Inflammatory macrophage treated with lipopolysaccharide for 1 hour (primary cell): Measurements from ENCODE around the gene CST5.
"Not testable (repeated sequence)": the region's sequence is repeated elsewhere in the genome, so short reads cannot be mapped to it uniquely, and the experiment has no call there.

Experiments used
- DNase-seq, 2 donors: peaks; one replicate each; pipeline ENCODE4 v3.0.0-alpha.2; 2020 to 2022

The CST5 gene

DNA sequence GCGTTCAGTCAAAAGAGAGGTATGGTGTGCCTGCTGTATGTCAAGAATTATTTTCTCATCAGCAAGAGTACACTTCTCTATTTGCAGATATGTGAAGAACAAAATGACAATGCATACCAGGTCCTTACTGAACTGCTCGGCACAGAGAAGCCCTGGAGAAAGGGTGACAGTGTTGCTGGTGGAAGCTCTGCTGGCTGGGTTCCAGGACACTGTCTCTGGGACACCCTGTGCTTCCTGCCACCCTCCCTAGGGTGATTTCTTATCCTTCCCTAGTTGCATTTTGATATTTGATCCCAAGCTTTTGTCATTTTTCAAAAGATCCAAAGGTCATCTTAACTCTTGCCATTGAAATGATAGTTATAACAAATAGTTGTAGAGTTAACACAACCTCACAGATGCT, 8.3 kb upstream of the CST5 start:
- DNase-seq, result no peak

GRCh38 chr20:23884771-23885162, 5.2 kb upstream of the CST5 start:
- no peak for DNase-seq

DNA sequence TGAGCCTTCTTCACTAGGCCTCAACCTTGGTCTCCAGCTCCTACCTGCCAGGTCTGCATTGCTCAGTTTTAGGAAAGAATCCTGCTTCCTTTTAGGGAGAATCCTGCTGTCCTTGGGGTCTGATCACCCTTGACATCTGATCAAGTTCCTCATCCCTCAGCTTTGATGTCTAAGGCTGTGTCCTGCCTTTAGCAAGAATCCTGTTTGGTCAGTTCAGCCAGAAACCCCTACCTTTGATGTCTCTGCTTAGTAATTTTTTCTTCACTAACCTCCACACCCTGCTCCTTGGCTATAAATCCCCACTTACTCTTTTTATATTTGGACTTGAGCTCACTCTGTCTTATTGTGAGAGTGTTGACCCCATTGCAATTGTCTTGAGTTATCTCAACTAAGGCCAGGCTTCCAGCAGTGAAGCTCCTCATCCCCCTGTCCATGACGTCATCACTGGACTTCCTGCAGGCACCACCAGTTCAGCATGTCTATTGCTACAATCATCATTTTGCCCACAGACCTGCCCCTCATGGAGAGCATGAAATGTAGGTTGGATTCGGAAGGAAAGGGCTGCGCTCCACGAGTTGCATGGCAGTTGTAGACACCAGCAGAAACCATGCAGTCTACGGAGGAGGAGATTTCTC, 4.7 kb upstream of the CST5 start:
- no peak for DNase-seq

DNA sequence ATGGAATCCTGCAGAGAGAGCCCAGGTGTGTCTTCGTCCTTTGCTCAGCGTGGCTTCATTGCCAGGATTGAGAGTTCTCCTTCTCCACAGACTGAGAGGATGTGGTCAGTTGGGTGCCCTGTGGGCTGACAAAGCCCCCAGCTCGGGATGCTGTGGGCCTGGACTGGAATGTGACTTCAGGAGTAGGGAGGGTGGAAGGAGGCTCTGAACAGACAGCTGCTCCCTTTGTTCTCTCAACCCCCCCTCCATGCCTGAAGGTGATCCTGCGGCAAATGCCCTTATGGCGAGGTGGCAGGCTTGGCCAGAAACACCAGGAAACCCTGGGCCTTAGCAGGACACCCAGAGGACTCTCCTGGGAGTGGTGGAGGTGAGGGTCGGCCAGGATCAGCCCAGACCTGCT, 1.8 kb upstream of the CST5 start:
- DNase-seq, result no peak

DNA sequence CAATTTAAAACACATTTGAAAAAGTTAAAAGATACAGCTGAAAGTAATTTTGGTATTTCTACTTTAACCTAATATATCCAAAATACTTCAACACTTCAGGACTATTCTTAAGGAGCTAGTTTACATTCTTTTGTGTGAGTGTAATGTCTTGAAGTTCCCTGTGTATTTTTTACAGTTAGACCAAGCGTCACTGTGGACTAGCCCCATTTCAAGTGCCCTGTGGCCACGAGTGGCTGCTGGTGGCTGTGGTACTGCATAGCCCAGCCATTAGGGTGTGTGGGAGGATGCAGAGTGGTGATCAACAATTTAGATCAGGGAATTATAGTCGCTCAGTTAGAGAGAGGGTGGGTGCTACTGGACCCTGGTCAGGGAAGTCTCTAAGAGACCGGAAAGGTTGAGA, 869 bp upstream of the CST5 start:
- DNase-seq, result no peak

DNA sequence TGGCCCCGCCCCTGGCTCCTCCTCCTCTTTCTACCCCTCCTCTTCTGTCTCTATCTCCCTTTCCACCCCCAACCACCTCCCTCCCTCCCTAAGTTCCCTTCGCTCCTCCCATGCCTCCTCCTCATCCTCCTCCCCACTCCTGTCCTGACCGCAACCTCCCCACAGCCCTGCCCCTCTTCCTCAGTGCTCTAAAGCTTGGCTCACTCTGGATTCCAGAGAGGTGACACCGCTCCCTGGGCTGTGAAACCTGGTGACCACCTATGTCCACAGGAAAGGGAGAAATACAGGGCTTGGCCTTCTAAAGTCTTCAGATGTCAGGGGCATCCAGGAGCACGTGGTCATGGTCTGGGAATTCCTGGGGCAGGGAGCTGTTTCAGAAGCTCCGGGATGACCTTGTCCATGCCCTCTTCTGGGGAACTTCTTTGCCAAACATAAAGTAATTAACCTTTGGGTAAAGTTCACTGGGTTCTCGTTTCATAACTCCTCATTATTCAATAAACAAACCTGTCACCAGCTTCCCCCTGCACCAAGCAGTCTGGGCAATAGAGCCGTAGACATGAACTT, 345 bp upstream of the CST5 start:
- DNase-seq, result no peak

DNA sequence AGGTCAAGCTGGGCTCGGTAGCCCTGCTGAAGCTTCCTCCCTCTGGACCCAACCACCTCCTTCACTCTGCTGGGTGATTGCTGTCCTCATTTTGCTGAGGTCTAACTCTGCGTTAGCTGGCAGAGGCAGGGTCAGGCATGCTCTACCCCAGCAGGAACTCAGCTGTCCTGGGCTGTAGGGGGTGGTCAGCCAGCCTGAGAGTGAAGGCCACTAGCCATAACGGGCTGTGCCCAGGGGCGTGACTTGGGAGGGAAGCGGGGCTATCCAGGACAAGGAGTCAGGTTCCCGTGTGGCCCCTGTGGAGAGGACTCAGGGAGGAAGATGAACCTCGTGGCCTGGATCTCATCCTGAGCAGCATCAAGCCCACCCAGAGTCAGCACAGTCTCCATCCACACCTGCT, 761 bp downstream of the CST5 start:
- DNase-seq, result no peak

DNA sequence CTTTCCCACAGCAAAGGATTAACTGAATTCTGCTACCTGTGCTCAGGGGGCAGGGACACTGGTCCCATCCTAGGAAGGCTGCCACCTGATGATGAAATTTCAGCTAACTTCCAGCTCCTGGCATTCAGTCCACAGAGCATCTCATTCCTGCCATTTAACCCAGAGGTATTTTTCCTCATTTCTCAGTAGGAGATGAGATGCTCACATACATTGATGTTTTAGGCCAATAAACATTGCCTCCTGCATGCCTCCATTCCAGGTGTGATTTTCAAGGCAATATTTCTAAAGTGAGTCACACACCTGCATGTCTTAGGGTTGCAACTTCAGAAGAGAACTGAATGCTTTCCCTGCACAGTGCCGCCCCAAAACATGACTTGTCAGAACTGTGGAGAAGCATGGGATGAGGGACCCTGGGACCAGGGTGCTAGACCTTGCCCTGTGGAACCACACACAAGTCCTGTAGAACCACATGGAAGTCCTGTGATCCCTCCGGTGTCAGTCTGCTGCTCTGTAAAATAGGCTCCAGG, 1.5 kb downstream of the CST5 start:
- DNase-seq, result not testable (repeated sequence)

GRCh38 chr20:23877524-23877923, 2.0 kb downstream of the CST5 start:
- no peak for DNase-seq

DNA sequence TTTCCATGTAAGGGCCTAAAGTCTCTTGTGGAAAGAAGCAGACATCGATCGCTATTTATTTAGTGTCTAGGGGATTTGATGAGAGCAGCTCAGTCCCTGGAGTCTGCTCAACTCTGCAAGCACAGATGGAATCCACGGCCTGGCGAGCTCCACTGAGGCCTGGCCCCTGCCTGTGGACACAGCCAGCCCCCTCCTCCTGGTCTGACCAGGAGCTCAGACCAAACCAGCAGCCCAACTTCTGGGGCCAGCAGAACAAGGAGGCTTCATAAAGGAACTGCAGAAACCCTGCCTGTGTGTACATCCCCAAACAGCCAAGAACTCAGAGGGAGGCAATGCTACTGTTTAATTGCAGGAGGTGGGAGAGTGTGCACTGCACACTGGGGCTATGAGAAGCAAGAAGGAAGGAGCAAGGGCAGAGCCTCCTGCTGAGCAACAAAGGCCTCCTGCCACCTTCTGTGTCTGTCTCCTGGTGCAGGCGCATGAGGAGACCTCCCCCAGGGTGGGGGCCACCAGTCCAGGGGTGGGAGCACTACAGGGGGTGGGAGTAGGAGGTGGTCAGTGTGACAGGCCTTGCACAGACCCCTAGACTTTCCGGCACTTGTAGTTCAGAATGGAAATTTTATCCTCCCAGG, 3.8 kb downstream of the CST5 start:
- DNase-seq, result no peak

- no peak for DNase-seq
These were observed 4.8 kb downstream of the CST5 start for GRCh38 chr20:23874747-23875146.

- no peak for DNase-seq
These were observed 6.1 kb downstream of the CST5 start for GRCh38 chr20:23873370-23874015.

GRCh38 chr20:23872065-23872464, 7.5 kb downstream of the CST5 start:
- DNase-seq, result no peak

GRCh38 chr20:23870461-23870860, 9.1 kb downstream of the CST5 start:
- DNase-seq, result no peak

GRCh38 chr20:23869520-23869919, 10.0 kb downstream of the CST5 start:
- DNase-seq, result no peak

- DNase-seq, result no peak
These were observed 11.2 kb downstream of the CST5 start for GRCh38 chr20:23868321-23868720.

- DNase-seq, result no peak
These were observed 12.3 kb downstream of the CST5 start for GRCh38 chr20:23867152-23867776.

DNA sequence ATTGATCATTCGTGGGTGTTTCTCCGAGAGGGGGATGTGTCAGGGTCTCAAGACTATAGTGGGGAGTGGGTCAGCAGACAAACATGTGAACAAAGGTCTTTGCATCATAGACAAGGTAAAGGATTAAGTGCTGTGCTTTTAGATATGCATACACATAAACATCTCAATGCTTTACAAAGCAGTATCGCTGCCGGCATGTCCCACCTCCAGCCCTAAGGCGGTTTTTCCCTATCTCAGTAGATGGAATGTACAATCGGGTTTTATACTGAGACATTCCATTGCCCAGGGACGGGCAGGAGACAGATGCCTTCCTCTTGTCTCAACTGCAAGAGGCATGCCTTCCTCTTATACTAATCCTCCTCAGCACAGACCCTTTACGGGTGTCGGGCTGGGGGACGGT, 18.8 kb downstream of the CST5 start:
- DNase-seq, result not testable (repeated sequence)

DNA sequence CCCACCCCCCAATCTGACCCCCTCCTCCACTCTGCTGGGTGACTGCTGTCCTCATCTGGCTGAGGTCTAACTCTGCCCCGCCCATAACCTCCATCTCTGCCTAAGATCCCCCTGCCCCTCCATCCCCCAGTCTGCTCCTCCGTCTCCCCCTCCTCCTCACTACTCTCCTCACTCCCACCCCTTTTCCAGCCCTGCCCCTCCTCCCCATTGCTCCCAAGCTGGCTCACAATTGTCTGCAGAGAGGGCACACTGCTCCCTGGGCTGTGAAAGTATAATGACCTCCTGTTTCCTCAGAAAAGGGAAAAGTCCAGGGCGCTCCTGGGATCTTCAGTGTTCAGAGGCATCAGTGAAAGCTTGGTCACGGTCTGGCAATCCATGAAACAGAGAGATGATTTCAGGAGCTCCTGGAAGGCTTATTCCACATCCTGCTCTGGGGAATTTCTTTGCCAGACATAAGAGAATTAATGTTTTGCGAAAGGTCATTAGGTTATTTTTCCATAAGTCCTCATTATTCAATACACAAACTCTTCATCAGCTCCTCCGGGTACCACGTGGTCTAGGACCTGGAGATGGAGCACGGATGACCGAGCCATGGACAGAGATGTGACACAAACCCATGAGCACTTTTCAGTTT, 21.5 kb downstream of the CST5 start:
- DNase-seq, result no peak

- no peak for DNase-seq
These were observed 22.8 kb downstream of the CST5 start for GRCh38 chr20:23856736-23857135.

GRCh38 chr20:23856226-23856625, 23.3 kb downstream of the CST5 start:
- no peak for DNase-seq

GRCh38 chr20:23841693-23842092, 37.9 kb downstream of the CST5 start:
- no peak for DNase-seq

DNA sequence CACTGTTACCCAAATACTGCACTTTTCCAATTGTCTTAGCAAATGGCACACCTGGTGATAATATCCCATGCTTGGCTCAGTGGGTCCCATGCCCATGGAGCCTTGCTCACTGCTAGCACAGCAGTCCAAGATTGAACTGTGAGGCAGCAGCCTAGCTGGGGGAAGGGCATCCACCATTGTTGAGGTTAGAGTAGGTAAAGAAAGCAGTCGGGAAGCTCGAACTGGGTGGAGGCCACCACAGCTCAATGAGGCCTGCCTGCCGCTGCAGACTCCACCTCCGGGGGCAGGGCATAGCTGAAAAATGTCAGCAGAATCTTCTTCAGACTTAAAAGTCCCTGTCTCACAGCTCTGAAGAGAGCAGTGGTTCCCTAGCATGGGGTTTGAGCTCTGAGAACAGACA, 43.8 kb downstream of the CST5 start:
- no peak for DNase-seq
